Karpas-422 (cell line): ENCODE measurements around the gene COA5. TPM values are rescaled to one million over a fixed set of nuclear protein-coding genes. Genes with fewer than 3 reads are reported as not detected.

Experiments used
- total RNA-seq: library from RNA; depleted of rRNA; stranded (reverse); fragments of >200 nt; shearing (Covaris generic); gene quantifications from 2 replicates; pipeline ENCODE4 v1.2.3, GENCODE V29; 2014; ENCODE audit warnings: low replicate concordance; rRNA removed

The COA5 gene
- total RNA-seq, 1 experiment from 2014 or later: 39.1 TPM

Other genes starting within 250 kb of the COA5 start
- 5.3 and 7.9 TPM in 2 replicates for gene INPP4A, start 163.7 kb downstream of the COA5 start, total RNA-seq
- gene UNC50, start 77 bp upstream of the COA5 start, total RNA-seq: 30.3 and 36.4 TPM in 2 replicates
- 0.15 and 0.43 TPM in 2 replicates for gene MGAT4A, start 122.6 kb upstream of the COA5 start, total RNA-seq